ENCODE measurements around the gene B3GALT6.
"Not testable (repeated sequence)": the region's sequence is repeated elsewhere in the genome, so short reads cannot be mapped to it uniquely, and the experiment has no call there.

Gene B3GALT6

GRCh38 chr1:1232208-1232795 is at the start of gene B3GALT6:
Gene B3GALT6, plus strand, starts transcription at chr1:1232237. Its CDS starts 42 bp downstream, at chr1:1232279.
- in situ Hi-C loops (cut with MboI; ENCODE audit: low sequenced_read_pairs), result no loop called here

DNA sequence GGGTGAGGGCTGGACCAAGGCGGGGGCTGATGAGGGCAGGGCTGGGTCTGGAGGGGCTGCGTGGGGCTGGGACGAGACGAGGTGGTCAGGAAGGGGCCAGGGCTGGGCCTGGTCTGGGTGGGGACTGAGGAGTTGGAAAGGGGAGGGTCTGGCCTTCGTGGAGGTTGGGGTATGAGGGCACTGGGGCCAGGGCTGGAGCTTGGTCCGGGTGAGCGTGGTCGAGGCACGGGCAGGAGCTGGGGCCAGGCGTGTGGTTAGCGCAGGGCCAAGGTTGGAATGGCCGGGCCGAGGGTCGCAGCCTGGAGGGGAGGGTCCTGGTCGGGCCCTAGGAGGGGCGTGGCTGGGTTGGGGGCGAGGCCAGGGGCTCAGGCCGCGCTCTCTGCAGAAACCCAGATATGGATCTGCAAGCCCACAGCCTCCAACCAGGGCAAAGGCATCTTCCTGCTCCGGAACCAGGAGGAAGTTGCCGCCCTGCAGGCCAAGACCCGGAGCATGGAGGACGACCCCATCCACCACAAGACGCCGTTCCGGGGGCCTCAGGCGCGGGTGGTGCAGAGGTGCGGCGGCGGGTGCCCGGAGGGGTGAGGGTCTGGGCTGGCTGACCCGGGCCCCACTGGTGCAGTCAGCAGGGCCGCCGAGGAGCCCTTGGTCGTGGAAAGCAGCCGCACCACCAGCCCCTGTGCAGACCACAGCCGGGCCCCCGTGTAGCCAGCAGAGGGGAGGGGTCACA is 49.4 kb upstream of the B3GALT6 start:
- in situ Hi-C loops (cut with MboI; ENCODE audit: low sequenced_read_pairs), result no loop called here

DNA sequence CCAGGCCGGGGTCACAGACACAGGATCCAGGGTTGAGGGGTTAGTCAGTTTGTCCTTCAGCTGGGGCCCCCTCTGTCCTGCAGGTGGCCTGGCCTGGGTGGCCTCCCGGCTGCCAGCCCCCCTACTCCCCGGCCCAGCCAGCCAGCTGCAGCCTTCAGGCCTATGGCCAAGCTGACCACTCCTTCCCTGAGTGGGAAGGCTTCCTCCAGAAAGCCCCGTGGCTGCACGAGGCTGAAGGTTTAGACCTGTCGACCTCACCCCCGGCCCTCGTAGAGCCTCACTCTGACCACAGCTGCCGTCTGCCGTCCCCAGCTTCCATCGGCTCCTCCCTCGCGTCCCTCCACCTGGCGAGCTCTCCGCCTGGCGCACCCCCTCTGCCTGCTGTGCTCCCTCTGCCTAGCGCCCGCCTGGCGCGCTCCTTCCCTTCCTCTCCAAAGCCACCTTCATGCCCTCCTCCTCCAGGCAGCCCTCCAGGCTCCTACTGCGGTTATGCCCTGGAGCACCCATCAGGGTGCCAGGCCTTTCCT is 48.8 kb upstream of the B3GALT6 start:
- in situ Hi-C loops (cut with MboI; ENCODE audit: low sequenced_read_pairs), result no loop called here

DNA sequence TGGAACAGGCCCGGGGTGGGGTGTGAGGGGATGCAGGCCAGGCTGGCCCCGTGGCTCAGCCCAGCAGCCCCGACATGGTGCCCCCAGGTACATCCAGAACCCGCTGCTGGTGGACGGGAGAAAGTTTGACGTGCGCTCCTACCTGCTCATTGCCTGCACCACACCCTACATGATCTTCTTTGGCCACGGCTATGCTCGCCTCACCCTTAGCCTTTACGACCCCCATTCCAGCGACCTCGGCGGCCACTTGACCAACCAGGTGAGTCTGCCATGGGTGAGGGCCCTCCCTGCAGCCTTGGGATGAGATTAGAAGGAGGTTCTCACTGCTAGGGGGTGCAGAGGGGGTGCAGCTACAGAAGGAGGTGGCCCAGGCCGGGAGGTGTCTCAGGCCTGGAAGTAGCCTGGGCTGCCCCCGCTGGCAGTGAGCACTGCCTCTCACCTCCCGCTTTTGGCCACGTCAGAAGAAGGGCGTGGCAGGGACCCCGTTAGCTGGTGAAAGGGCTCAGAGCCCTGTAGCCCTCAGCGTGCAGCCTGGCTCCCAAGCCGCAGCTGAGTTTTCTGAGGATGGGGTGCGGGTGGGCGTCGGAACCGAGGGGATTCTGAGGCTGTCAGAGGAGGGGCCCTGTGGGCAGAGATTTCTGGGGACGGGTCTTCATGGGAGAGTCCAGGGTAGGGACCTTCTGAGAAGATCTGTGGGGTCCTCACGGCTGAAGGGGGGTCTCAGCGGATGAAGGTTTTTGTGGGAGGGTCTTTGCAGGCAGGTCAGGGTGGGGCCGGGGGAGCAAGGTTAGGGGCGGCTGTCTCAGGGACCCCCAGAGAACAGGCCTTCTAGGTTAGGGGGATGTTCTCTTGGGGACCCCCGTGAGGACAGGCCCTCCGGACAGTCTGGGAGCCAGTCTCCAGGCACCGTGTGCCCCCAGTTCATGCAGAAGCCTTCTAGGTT is 47.9 kb upstream of the B3GALT6 start:
- in situ Hi-C loops (cut with MboI; ENCODE audit: low sequenced_read_pairs), result no loop called here

DNA sequence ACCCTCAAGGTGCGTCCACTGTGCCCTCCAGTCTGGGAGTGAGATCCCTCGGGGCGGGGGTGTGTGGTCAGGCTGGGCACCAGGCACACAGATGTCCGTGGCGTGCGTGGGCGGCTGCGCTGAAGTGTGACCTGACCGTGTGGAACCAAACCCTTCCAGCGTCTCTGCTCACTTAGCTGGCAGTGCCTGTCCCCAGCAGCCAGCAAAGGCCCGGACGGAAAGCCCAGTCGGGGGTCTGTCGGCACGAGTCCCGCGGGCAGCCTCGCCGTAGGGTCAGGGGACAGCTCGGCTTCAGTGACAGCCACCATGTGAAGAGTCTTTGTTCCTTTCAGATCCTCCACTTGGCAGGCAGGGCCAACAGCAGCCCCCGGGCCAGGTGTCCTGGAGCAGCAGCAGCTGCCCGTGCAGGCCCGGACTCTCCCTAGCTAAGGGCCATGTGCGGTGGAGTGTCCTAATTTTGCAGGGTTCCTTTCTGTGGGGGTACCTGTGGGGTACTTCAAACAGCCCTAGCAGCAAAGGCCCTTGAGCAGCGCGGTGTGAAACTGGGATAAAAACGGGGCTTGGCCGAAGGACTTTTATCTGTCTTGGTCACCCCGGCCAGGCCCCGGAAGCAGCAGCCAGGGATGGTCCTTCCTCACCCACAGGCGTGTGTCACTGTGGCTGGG is 46.8 kb upstream of the B3GALT6 start:
- in situ Hi-C loops (cut with MboI; ENCODE audit: low sequenced_read_pairs), result no loop called here

- in situ Hi-C loops (cut with MboI; ENCODE audit: low sequenced_read_pairs), result no loop called here
Measured at GRCh38 chr1:1187938-1188337, 44.1 kb upstream of the B3GALT6 start.

GRCh38 chr1:1189111-1189510 is 42.9 kb upstream of the B3GALT6 start:
- in situ Hi-C loops (cut with MboI; ENCODE audit: low sequenced_read_pairs), result no loop called here

GRCh38 chr1:1191734-1192133 is 40.3 kb upstream of the B3GALT6 start:
- in situ Hi-C loops (cut with MboI; ENCODE audit: low sequenced_read_pairs), result no loop called here

GRCh38 chr1:1194723-1195122 is 37.3 kb upstream of the B3GALT6 start:
- in situ Hi-C loops (cut with MboI; ENCODE audit: low sequenced_read_pairs), result no loop called here

DNA sequence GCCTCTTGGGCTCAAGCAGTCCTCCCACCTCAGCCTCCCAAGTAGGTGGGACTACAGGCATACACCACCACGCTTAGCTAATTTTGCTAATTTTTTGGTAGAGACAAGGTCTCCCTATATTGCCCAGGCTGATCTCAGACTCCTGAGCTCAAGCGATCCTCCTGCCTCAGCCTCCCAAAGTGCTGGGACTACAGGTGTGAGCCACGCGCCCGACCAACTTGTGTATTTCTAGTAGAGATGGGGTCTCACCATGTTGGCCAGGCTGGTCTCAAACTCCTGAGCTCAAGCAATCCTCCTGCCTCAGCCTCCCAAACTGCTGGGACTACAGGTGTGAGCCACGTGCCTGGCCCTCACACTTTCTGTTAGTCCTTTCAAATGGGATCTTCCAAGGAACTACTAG is 36.3 kb upstream of the B3GALT6 start:
- in situ Hi-C loops (cut with MboI; ENCODE audit: low sequenced_read_pairs), result not testable (repeated sequence)

DNA sequence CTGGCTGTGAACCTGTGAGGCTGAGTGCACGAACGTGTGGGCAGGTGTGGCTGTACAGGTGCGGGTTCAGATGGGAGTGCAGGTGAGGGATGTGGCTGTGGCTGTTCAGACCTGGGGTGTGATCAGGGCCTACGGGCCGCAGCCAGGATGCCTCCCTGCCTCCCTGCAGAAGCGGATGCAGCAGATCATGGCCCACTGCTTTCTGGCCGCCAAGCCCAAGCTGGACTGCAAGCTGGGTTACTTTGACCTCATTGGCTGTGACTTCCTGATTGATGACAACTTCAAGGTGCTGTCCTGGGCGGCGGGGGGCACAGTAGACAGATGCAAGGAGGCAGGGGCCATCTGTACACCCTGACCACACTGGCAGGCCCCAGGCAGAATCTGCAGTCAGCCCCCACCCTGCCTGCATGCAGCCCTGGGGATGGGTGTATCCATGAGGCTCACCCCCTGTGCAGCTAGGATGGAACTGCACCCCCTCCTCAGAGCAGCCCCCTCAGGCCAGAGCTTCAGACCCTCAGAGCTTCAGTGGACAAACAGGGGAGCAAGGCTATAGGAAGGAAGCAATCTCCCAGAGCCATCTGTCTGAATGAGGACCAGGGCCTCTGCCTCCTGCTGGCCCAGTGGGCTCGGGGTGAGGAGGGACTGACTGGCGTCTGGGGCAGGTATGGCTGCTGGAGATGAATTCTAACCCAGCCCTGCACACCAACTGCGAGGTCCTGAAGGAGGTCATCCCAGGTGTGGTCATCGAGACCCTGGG is 35.4 kb upstream of the B3GALT6 start:
- in situ Hi-C loops (cut with MboI; ENCODE audit: low sequenced_read_pairs), result no loop called here

- in situ Hi-C loops (cut with MboI; ENCODE audit: low sequenced_read_pairs), result no loop called here
Measured at GRCh38 chr1:1197188-1197500, 34.9 kb upstream of the B3GALT6 start.

GRCh38 chr1:1197551-1198422 is 34.2 kb upstream of the B3GALT6 start:
- in situ Hi-C loops (cut with MboI; ENCODE audit: low sequenced_read_pairs), result no loop called here

GRCh38 chr1:1198423-1199140 is 33.5 kb upstream of the B3GALT6 start:
- in situ Hi-C loops (cut with MboI; ENCODE audit: low sequenced_read_pairs), result no loop called here

DNA sequence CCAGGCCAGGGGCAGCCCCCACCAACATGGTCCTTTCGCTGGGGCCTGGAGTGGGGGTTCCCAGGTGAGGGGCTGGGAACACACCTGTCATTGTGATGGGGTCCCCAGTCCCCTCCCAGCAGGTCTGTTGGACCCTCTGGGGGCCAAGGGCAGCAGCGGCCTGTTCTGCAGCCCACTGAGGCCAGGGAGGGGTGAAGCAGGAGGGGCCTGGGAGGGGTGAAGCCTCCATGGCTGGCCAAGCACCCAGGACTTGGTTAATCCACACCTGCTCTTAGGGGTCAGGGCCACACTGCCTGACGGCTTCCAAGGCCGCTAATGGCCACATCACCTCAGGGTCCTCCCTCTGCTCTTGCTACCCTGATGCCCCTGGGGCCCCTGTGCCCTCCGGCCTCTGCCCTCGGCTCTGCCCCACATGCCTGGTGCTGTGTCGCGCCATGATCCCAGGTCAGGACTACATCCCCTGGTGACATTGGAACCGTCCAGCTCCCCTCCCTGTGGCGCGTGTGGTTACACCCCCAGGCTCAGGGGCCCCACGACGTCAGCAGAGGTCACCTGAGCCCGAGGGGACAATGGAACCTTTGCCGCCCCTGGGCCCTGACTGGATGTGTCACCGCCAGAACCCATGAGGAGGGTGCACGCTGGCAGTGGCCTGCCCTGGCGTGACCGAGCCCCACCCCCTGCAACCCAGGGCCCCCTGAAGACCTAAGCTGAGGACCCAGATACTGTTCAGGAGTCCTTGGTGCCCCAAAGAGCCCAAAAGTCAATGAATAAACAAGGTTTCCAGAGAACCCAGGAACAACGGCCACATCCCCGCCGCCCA is 32.7 kb upstream of the B3GALT6 start:
- in situ Hi-C loops (cut with MboI; ENCODE audit: low sequenced_read_pairs), result no loop called here

DNA sequence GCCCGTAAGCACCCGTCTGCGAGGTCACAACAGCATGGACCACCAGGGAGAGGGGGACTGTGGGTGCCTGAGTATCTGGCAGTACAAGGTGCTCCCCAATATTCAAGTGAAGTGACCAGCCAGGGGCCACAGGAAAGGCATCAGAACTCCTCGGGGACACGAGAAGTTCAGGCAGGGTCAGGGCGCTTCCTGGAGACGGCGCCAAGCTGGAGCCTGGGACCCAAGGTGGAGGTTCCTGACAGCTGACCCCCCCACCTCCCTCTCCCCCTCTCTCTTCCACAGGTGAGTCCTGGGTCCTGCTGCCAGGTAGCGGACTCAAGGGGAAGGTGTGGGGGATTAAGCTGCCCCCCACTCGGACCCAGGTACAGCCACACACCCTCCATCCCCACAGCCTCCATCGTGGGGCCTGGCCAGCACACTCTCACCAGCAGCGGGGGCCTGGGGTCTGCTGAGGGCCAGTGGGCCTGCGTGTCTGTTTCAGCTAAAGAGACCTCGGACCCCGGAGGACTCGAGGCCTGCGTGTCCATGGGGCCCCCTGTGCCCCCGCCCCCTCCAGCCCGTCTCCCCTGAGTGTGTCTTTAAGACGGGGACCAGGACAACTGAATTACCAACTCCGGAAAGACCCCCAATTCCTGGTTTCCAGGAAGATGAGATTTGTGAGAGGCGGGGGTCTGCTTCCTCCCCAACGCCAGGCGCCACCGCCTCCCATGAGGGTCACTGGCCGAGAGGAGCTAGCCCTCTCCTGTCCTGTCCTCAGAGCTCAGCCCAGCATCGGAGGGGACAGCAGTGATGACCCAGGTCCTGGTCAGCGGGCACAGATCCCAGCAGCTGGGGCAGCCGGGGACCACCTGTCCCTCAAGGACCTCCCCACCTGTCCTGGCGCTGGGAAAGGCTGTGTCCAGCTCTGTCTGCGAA is 31.8 kb upstream of the B3GALT6 start:
- in situ Hi-C loops (cut with MboI; ENCODE audit: low sequenced_read_pairs), result no loop called here

Data from HL-60/S4 (cell line).